ELF-1 (cell line): ENCODE measurements around the gene PDE4B.

Experiments
- DNase-seq: peaks from one replicate; pipeline ENCODE4 v3.0.0-alpha.2; 2016; ENCODE audit warnings: low read depth, low spot score

The PDE4B gene

DNA sequence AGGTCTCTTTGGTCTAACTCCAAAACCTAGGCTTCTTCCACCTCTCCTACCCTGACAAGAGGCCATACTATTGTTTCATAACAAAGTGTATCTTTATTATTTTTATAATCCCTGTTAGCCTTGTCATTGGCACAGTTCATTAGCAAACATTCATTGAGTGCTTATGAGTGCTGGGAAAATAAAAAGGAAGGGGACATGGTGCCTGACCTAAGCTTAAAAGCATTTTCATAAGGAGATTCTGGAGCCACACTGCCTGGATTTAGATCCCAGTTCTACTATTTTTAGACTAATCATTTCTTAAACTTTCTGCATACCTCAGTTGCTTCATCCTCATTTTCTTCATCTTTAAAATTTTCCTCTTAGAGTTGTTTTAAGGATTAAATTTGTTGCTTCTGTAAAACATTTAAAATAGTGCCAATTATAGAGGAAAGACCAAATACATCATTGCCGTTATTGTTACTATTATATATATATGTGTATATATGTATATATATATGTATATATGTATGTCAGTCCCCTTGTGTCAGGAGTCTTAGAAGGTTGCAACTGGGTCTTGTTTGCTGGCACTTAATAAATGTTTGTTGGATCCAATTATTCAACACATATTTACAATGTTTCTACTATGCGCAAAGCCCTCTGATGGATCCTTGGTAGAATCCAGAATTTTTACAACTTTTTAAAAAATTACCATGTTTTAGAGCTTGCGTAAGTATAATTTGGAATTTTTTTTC is 490.4 kb downstream of the PDE4B start:
- no peak for DNase-seq

DNA sequence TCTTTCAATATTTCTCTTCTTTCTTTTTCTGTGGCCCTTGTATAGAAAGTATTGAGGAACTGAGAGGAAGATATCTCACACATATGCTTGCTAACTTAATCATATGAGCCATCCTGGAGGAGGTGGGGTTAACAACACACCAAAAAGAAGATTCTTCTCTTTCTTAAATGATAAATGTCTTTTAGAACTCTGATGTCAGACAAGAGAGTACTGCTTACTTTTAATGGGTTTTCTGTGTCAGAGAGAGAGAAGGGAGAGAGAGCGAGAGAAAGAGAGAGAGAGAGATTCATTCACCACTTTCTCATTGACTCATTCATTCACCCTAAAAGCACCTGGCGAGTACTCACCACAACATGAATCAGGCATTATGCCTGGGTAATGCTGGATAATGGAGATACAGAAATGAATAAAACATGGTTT is 490.9 kb downstream of the PDE4B start:
- DNase-seq, result no peak

DNA sequence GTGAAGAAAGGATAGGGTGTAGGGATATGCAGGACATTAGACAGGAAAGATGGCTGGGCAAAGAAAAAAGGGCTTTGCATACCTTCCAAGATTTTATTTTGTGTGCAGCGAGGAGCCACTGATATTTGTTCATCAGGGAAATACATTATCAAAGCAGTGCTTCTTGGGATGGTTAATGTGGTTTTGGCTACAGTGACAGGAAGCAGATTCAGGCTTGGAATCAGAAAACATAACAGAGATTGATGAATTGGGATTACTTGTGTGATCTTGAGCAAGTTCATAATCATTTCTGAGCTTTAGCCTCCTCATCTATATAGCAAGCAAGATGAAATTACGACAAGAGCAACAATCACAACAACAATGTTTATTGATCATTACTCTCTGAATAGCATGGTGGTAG is 492.1 kb downstream of the PDE4B start:
- DNase-seq, result no peak

DNA sequence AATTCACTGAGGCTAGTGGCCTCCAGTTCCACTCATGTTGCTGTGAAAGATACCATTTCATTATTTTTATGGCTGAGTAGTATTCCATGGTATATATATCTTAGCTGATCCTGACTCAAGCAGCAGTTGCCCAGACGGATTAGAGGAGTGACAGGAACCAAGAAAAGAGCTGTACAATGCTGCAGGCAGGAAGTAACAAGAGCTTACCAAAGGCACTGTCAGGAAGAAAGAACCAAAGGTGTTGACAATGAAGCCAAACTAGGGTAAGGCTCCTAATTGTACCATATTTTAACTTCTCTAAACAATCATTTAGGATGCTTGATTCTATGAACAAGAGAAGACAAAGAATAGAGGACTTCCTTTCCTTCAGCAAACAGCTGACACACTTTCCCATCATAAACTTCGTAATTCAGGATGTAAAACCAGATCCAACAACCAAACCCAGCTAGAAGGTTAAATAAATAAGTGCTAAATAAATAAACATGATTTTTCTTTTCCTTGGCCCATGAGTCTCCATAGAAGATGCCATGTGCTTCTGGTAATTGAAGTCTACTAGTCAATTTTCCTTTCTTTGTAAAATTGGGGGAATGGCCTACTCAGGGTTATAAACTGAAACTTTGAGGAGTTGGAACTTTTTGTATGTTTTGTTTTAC is 493.0 kb downstream of the PDE4B start:
- DNase-seq, result no peak

DNA sequence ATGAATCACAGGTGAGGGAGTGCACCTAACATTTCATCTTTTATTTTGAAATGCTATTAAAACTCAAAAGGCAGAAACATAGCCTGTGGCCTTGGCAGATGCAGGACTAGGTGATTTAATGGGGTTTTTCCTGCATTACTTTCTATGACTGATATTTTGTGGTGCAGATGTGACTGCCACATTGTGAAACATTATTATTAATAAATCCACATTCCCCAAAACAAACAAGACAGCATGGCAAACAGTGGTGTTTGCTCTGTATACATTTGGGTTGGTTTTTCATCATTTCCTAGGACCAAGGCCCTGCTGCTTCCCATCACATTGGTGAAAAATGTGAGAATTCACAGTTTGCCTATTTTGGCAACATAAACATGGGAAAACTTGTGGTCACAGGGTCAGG is 493.6 kb downstream of the PDE4B start:
- DNase-seq, result no peak

DNA sequence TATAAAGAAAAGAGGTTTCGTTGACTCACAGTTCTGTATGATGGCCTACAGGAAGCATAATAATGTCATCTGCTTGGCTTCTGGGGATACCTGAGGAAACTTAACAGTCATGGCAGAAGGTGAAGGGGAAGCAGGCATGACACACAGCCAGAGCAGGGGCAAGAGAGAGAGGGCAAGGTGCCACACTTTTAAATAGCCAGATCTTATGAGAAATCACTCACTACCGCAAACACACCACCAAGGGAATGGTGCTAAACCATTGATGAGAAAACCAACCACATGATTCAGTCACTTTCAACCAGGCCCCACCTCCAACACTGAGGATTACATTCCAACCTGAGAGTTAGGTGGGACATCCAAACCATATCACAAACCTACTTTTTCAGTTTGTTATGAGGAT is 495.4 kb downstream of the PDE4B start:
- no peak for DNase-seq

DNA sequence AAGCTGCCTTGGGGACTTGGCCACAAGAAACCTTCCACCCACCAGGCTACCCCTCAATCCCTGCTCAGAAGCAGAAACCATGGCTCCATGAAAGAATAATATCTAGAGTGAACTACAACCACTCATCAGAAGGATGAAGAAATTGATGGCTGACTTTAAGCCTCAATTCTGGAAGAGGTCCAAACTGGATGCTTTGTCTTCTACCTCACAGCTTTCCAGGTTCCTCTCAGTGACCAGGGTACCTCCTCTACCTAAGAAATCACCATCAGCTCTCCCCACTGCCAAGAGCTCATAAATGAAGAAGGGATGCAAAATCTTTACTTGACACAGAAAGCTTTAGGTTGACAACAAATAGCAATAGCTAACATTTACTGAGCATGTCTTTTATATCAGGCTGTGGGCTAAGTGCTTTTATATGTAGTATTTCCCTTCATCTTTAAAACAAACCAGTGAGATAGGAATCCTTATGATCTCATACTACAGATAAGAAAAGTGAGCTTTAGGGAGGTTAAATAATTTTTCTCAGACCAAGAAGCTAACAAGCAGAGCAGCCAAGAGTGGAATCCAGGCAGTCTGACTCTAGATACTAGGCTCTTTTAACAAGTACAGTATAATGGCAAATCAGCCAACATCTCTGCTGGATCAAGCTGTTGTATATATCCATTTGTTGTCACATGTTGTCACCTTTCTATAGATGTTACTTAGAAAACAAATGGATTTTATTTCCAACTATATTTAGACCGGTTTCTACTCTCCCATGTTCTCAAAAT is 498.3 kb downstream of the PDE4B start:
- DNase-seq, result no peak

DNA sequence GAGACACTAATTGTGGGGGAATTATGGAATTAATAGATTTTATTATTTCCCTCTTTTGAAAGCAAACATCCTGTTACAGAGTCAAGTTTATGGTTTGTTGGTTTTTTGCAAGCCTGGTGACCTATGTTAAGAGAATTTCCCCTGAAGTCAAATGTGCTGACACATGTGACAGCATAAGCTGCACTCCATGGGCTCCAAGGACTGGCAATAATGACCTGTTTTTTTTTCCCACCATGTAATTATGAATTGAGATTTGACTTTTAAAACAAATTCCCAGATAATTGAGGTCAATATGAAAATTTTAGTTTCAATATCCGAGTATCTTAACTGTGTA is 498.8 kb downstream of the PDE4B start:
- DNase-seq, result no peak

DNA sequence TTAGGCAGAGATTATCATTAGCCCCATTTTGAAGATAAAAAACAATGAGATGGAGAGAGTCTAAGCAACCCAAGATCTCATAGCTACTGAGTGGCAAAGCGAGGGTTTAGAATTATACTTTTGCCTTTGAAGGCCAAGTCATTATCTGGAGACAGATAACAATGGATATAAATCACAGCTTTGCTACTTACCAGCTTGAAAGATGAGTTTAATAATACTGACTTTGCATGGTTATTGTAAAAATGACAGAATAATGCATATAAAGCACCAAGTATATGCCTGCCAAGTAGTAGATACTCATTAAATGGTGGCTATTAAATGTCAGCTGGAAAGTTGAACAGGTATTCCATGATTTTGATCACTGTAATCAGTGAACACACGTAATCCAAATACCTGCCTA is 499.6 kb downstream of the PDE4B start:
- DNase-seq, result no peak

DNA sequence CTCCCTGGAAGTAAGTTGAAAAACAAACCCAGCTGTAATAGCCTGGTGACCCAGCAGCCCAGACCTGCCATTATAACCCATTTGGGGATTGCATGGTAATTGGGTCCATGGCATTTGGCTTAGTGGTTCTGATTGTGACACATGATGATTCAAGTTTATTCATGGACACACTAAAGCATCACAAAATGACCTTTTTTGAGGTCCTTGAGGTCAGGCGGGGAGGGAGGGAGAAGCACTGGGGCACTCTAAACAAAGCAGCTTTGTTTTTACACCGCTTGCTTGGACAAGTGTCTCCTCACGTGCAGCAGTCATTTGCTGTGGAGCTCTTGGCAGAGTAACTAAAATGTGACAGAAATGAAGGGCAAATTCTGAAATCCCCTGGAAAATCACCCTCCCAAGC is 500.2 kb downstream of the PDE4B start:
- DNase-seq, result no peak

DNA sequence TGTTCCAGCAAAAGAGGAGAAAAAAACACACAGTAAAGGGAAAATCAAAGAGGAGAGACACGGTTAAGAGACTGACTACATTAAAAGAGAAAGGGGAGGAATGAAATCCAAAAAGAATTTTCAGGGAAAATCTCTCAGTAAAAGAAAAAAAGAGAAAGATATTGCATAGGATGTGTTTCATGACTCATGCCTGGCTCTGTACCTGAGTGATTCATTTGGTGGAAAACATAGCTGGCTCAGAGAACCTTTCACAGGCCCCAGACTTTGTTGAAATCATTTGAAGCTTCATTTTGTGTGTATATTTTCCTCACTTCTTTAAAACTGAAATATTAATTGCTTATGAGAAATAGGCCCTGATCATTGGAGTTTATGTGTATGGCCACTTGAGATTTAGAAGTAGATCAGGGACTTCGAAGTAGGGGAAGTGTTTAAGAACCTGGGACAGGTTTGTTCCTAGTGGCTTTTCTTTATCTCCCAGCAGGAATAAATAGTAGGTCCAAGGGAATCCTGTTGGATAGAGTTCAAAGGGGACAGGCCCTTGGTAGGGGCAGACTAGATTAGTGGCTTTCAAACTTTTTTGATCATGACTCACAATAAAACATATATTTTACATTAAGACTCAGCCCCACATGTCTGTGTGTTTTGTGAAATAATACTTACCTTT is 502.1 kb downstream of the PDE4B start:
- no peak for DNase-seq

DNA sequence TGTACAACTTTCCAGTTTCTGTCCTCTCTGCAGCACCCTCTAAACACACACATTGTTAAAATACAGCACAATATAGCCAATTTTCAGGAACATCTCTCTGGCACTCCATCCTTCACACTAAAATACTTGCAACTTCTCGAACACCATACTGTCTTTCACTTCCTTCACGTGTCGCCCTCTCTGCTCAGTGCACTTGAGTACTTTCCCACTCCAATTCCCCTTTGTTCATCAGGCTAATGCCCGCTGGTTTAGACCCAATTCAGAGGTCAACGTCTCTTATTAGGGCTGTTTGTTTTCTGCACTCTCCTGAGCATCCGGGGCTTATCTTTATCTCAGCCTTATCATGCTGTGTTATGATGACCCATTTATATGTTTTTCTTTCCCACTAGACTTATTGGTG is 503.1 kb downstream of the PDE4B start:
- no peak for DNase-seq

DNA sequence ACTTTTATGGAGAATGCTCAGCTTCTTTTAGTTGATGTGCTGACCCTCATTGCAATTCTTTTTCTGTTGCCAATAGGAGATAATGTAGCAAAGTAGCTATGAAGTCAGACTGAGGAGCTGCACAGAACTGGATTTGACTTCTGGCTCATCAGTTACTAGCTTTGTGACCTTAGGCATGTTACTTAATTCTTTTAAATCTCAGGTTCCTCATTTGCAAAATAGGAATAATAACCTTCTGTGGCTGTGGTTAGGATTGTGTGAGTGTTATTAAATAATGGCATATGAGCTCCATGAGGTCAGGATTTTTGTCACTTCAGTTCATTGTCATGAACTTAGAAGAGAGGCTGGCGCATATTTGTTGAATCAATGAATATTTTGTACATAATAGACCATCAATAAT is 503.7 kb downstream of the PDE4B start:
- no peak for DNase-seq

DNA sequence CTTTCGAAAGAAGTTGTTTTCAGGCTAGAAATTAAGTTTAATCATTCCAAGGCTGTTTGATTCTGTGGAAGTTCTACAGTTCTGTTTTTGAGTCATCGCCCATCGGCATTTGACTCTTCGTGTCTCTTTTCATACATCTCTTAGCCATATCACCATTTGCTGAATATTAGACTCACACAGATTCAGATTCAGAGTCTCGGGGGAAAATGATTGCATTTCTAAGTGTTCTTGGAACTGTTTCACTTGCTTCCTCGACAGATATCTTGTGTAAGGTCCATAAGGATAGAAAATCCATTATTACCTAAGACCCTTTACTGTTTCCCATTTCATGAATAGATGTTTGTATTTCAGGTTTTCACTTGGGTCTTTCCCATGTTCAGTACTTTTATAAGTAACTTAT is 504.3 kb downstream of the PDE4B start:
- DNase-seq, result no peak

DNA sequence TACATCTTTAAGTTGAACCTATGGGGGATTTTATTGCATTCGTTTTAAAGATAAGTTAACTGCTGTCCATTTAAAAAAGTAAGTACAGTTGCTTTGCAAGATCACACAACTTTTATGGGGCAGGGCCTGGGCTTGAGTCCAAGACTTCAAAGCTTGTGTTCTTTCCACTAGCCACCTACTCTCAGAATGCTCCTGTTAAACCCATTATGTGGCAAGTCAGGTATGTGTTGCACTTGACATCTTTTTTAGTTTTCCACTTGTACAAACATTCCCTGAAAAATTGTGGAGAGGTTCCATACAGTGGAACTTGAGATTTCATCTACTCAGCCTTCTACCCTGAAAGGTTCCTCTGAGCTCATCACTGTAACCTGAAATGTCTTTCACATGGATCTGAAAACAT is 505.8 kb downstream of the PDE4B start:
- no peak for DNase-seq

DNA sequence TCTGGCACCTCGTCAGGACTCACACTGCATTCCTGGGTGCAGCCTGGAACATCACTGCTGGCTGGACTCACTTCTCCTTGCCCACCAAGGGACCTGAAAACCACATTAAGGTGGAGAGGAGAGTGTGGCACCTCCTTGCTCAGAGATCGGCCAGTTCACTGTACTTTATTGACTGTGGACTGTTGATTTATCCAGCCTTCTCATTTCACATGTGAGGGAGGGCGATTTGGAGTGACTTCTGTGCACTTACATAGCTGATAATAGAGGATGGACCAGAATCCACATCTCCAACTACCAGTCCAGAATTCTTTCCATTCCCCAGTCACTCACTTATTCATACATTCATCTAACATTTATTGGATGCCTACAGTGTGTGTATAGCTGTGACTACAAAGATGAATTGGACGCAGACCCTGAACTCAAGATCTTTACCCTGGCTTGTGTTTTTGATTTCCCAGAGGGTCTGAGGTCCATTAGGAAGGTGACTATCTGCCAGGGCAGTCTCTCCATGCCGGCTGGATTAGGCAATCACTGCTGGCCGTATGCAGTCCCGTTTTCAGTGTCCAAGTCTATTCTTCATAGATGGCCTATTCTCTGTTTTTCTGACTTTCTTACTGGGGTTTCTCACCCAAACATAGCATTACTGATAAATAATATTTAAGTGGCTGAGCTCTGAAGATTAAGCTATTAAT is 507.7 kb downstream of the PDE4B start:
- no peak for DNase-seq

DNA sequence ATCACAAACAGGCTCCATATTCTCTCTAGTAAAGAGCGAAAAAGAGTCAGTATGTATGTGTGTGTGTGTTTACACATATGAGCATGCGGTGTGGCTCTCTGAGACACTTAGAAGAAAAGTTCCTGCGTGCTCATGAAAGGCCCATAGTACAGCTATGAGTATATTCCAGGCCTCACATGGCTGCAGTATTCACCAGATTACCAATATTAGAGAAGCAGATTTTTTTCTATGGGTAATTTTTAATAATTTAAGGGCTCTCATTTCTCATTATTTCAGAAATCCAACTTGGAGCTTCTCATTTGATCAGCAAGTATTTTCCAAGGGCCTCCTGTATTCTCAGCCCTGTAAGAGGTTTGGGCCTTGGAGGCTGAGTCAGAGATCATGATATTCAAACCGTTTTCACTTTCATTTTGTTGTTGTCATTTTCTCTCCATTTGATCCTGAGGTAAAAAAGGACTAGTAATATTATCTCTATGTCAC is 508.3 kb downstream of the PDE4B start:
- no peak for DNase-seq

DNA sequence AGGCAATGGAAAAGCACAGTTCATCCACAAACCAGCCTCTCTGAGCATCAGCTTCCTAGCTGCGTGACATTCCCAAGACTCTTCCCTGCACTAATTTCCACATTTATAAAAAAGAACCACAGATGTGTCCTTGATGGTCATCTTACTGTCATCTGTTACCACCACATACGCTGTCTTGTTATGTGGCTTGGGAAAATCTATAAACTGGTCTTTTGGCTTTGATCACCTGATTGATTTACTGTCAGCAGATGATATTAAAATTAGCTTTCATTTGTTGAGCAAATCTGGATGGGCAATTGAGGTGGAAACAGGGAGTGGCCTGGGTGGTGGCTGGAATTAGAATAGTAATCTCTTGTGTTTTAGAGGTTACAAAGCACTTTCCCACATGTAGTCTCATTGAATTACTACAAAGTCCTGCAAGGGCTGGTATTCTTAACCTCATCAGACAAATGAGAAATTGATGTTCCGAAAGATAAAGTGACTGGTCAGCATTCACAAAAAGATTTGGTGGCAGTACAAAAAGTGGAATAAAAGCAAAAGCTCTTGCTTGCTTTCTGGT is 509.6 kb downstream of the PDE4B start:
- no peak for DNase-seq

DNA sequence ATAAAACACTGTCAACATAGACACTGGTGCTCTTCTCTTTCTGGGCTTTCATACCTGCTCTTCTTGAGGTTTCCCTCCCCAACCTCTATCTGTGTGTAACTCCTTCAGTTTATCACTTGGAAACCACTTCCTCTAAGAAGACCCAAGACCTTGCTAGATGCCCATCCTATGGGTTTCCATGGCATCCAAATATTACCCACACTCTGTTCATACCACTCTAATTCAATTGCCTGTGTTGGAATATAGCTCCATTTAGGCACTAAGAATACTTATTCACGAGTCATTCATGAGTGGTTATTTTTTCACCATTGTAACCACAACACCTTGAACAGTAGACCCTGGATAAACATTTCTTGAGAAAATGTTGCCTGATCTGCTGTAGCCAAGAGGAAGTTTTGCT is 510.1 kb downstream of the PDE4B start:
- DNase-seq, result no peak

DNA sequence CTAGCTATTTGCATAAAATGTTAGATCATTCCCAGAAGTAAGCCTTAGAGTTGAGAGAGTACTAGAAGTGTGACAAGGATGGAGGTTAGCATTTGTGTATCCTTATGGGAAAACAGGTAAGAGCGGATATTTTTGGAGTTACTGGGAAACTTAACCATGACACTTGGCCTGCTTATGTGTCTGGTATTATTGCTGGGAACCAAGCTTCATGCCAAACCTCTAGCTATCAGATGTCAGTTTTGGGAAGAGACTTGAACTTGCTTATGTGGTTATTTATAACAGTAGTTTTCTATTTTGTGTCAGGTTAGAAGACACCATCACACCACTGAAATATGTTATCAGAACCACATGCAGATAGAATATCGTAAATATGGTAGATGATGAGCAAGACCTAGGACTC is 511.0 kb downstream of the PDE4B start:
- DNase-seq, result no peak

DNA sequence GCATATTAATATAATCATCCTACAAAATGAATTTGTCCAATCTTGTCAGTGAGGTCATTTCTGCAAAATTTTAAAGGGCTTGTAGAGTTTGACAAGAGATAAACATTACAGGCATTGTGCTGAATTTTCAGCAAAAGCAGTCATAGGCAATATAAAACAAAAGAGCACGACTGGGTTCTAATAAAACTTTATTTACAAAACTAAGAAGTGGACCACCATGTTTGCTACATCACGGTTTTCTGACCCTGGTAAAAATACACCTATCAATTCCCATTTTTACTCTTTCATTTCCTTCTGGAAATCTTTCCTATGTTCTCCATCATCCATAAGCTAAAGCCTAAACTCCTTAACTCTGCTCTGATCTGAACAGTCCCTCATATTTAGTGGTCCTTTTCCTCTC is 511.4 kb downstream of the PDE4B start:
- no peak for DNase-seq
